Occipital lobe (tissue), 2 donors: ENCODE results near the gene DCTN5. TPM values are rescaled to one million over a fixed set of nuclear protein-coding genes. Genes with fewer than 3 reads are reported as not detected.
"Not testable (repeated sequence)": the region's sequence is repeated elsewhere in the genome, so short reads cannot be mapped to it uniquely, and the experiment has no call there.

Experiments
- DNase-seq: peaks from one replicate; lab custom pipeline; 2025; lab: John Stamatoyannopoulos, UW
- total RNA-seq: library from RNA; depleted of rRNA; stranded (reverse); fragments of >200 nt; gene quantifications from one replicate; pipeline ENCODE4 v1.2.3, GENCODE V29; 2014

The DCTN5 gene
- total RNA-seq, 1 donor from 2014 or later = 73.6 TPM

- DNase-seq = no peak
Observed at GRCh38 chr16:23694265-23694643, 53.0 kb downstream of the DCTN5 start.

DNA sequence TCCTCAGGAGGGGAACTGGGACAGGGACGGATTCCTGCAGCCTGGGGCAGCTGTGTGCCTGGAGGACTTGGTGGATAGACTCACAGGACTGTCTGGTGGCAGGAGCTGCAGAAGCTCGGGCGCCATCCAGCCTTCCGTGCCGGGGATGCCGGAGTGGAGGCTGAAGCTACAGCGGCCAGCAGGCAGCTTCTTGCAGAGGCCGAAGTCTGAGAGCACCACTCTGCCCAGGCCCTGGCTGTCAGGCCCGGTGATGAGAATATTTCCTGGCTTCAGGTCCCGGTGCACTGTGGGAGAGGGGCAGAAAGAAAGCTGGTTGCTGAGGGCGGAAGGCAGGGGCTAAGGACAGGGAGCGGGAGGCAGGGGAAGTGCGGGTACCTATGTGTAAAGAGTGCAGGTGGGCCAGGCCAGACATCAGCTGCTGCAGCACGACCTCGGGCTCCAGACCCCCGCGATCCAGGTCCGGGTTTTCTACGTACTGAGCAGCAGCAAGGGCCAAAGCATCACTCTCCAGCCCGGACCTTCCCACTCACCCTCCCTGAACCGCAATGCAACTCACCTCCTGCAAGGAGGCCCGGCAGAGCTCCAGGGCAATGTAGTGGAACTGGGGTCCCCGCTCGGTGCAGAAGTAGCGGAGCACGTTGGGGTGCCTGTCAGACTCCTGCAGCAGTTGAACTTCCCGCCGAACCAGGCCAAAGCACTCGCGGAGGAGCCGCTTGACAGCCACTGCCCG lies 53.5 kb downstream of the DCTN5 start:
- no peak for DNase-seq

DNA sequence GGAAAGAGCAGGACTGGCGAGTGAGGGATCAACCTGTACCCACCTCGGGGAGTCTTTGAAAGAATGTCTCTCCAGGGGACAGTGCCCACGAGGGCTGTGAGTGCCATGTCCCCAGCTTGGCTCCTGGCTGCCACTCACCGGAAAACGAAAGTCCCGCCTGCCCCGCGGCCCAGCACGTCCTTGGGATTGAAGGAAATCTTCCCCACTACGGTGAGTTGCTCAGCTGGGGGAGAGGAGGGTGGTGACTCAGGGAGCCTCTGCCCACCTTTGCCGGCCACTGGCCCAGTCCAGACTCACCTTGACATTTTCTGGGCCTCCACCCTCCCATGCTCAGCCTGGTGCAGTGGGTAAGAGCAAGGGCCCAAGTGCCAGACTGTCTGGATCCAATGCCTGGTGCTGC lies 54.5 kb downstream of the DCTN5 start:
- no peak for DNase-seq

DNA sequence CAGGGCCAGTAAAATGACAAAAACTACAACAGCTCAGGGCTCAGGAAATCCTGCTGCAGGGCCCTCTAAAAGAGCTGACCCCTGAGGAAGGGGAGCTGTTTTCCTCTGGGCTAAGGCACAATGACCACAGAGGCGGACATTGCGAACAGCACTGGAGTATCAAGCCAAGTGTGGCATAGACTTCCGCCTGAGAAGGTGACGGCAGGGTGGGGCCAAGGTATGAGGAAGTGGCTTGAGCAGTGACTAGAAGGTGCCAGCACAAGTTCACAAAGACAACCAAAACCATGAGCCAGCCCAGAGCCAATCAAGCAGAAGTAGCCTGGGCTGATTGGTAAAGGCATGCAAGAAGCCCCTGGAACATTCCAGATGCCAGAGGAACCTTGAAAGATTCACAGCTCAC lies 57.8 kb downstream of the DCTN5 start:
- DNase-seq = no peak

GRCh38 chr16:23700093-23700492 lies 58.8 kb downstream of the DCTN5 start:
- DNase-seq = no peak

DNA sequence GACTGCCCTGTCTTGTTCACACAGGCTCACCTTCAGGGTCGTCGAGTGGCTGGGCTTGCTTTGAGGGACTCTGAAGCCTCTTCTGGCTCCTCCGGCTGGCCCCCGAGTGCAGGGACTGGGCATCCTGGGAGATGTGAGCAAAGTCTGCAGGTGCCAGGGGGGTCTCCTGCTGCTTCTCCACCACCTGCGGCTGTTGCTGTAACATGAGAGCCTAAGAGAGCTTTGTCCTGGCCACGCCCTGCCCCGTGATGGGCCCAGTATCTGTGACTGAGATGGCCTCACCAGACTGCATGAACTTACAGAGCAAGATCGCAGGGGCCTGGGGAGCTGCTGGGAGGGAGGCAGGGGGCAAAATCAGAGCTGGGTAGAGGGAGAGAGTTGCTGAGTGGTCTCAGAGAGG lies 59.2 kb downstream of the DCTN5 start:
- DNase-seq = no peak

- no peak for DNase-seq
Observed at GRCh38 chr16:23701045-23701444, 59.8 kb downstream of the DCTN5 start.

DNA sequence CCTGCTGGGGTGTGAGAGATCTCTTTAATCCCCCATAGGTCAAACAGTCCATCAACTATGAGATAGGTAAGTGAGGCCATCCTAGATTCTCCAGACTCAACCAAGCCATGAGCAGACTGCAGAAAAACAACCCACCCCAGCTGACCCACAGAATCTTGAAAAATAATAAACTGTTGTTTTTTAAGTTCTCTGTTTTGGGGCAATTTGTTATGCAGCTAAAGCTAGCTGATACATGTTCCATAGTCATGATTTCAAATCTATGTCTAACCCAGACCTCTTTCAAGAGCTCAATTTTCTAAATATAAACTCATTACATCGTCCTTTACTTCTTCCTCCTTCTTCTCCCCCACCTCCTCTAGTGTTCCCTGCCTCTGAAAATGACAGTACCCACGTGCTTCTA lies 61.7 kb downstream of the DCTN5 start:
- no peak for DNase-seq

GRCh38 chr16:23704772-23705516 lies 63.7 kb downstream of the DCTN5 start:
- no peak for DNase-seq

GRCh38 chr16:23705517-23705902 lies 64.2 kb downstream of the DCTN5 start:
- no peak for DNase-seq

DNA sequence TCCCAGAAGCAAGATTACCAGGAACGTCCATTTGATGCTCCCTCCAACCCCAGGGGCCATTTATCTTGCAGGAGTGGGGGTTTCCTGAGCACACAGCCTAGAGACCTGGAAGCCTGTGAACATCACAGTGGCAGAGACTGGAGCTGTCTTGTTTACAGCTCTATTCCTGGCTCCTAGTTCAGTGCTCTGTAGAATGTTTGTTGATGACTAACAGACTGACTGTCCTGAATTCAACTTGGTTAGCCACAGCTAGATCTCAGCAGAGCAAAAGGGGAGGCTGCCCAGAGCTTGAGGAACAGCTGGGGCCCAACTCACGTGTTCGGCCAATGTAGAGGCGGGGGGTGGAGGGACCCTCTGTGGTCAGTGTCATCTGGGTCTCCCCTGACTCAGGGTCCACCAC lies 65.2 kb downstream of the DCTN5 start:
- no peak for DNase-seq

GRCh38 chr16:23709536-23709935 lies 68.3 kb downstream of the DCTN5 start:
- no peak for DNase-seq

DNA sequence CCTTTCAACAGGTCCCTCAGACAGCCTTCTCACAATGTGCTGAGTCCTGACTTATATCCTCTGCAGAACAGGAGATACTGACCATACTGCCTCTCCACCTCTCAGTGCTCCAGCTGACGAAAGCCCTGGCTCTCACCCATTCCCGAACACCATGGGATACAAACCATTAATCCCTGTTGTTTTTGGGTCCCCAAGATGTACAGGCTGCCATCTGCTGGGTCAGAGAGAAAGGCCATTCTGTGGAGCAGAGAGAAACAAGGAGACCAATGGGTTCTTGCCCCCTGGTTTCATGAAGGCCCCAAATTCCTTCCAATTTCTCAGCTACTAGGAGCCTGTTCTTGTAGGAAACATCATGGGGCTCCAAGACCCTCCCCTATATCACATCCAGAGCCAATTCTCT lies 68.7 kb downstream of the DCTN5 start:
- DNase-seq = no peak

GRCh38 chr16:23710504-23710903 lies 69.2 kb downstream of the DCTN5 start:
- DNase-seq = no peak

GRCh38 chr16:23711785-23712184 lies 70.5 kb downstream of the DCTN5 start:
- DNase-seq = no peak

DNA sequence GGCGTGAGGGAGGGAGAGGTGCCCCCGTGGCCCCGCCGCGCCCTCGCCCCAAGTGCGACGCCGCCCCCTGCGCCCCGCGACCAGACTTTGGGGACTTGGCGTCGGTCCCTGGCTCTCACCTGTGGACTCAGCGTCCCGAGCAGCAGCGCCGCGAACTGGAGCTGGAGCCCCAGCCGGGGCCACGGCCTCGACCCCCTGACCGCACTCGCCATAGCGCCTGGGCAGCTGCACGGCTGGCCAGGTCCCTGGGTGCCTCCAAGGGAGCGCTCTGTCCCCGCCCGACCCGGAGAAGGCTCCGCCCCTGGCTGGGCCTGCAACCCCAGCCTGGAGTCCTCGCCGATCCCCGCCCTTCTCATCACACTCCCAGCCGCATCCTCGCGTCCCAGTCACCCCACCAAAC lies 71.7 kb downstream of the DCTN5 start, which contains the start of gene ERN2:
TSS of gene ERN2 (minus strand) at position 247 of the 400 bp plus-strand sequence. CDS start at position 212, 35 bp downstream.
- DNase-seq = no peak

DNA sequence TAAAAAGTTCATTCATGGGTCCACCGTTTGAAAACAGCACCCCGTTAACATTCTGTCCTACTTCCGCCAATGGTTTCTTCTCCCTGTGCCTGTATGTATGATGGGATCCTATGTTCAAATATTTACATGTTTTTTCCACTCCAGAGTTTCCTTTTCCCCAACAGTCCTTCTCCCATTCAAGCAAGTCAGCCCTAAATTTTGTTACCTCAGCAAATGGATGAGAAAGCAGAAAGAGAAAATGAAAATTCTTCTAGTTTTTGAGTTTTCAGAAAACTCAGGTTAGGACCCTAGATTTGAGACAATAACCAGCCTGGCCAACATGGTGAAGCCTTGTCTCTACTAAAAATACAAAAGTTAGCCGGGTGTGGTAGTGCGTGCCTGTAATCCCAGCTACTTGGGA lies 75.2 kb downstream of the DCTN5 start:
- no peak for DNase-seq

- not testable (repeated sequence) for DNase-seq
Observed at GRCh38 chr16:23722613-23723240, 81.5 kb downstream of the DCTN5 start.

GRCh38 chr16:23724096-23724784 lies 83.0 kb downstream of the DCTN5 start:
- no peak for DNase-seq

DNA sequence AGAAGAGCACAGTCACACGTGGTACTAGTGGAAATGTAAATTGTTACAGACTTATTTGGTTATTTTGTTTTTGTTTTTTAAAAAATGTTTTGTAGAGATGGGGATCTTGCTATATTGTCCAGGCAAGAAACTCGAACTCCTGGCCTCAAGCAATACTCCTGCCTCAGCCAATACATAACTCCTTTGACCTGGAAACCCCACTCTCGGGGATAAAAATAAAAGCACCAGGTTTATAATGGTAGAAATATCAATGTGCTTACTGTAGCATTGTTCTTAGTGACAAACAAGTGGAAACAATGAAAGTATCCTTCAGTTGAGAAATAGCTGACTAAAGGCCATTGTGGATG lies 83.5 kb downstream of the DCTN5 start:
- DNase-seq = no peak

GRCh38 chr16:23726710-23727109 lies 85.4 kb downstream of the DCTN5 start:
- DNase-seq = no peak
